CD14-positive monocyte (primary cell): ENCODE results near the gene CNBP. TPM values are rescaled to one million over a fixed set of nuclear protein-coding genes. Genes with fewer than 3 reads are reported as not detected.
"Not testable (repeated sequence)": the region's sequence is repeated elsewhere in the genome, so short reads cannot be mapped to it uniquely, and the experiment has no call there.

Source experiments
- DNase-seq, 3 donors: peaks; one replicate each; pipeline ENCODE4 v3.0.0-alpha.2; 2011 to 2022
- H2AFZ ChIP-seq: 2 replicates; pipeline ENCODE4 v1.6.0; 2012; ENCODE audit warnings: mild to moderate bottlenecking, low read depth, low read length, inconsistent platforms; ENCODE audit not compliant: insufficient read depth, poor library complexity, severe bottlenecking
- H3K27ac ChIP-seq, 2 donors: 1 replicate in 1 of 2; 2 replicates in 1 of 2; pipeline ENCODE4 v1.5.1; 2012 to 2013; ENCODE audit warnings: low read length in 2 of 2, control low read depth in 1 of 2, inconsistent platforms in 1 of 2, low read depth in 1 of 2, mild to moderate bottlenecking in 1 of 2
- H3K27me3 ChIP-seq, 2 donors: one replicate each; pipeline versions ENCODE4 v1.6.0 to v1.6.1; 2011 to 2013; ENCODE audit warnings: low read length in 2 of 2; ENCODE audit not compliant: control insufficient read depth in 2 of 2, insufficient read depth in 2 of 2
- H3K36me3 ChIP-seq, 2 donors: replicated peaks in 1 of 2; 1 replicate in 1 of 2; 2 replicates in 1 of 2; pipeline versions ENCODE4 v1.5.1 to v1.6.1; 2012 to 2013; ENCODE audit warnings: low read length in 2 of 2, control low read depth in 1 of 2, inconsistent platforms in 1 of 2, mild to moderate bottlenecking in 1 of 2; ENCODE audit not compliant: insufficient read depth in 2 of 2, control insufficient read depth in 1 of 2
- H3K4me1 ChIP-seq, 2 donors: 1 replicate in 1 of 2; 2 replicates in 1 of 2; pipeline versions ENCODE4 v1.5.1 to v1.6.1; 2012 to 2013; ENCODE audit warnings: low read length in 2 of 2, control low read depth in 1 of 2, inconsistent platforms in 1 of 2, mild to moderate bottlenecking in 1 of 2, moderate library complexity in 1 of 2; ENCODE audit not compliant: insufficient read depth in 2 of 2, control insufficient read depth in 1 of 2
- H3K4me2 ChIP-seq: replicated peaks from 2 replicates; pipeline ENCODE3; 2012; ENCODE audit warnings: low read length, moderate library complexity, mild to moderate bottlenecking; ENCODE audit not compliant: poor library complexity, severe bottlenecking; ENCODE audit errors: extremely low read depth
- H3K4me3 ChIP-seq, 3 experiments: fragments of 200-600 bp in 1 of 3; sonication (generic) in 1 of 3; replicated peaks in 1 of 3; 1 replicate in 2 of 3; 2 replicates in 1 of 3; pipeline ENCODE4 v1.5.1; 2011 to 2013; ENCODE audit warnings: low read length in 3 of 3, mild to moderate bottlenecking in 3 of 3, control low read depth in 2 of 3, low read depth in 2 of 3, inconsistent platforms in 1 of 3, moderate library complexity in 1 of 3
- H3K79me2 ChIP-seq: 2 replicates; pipeline ENCODE4 v1.6.0; 2012; ENCODE audit warnings: mild to moderate bottlenecking, control low read depth, inconsistent platforms, low read length, moderate library complexity; ENCODE audit not compliant: insufficient read depth
- H3K9ac ChIP-seq: 2 replicates; pipeline ENCODE4 v1.6.0; 2017; ENCODE audit warnings: low read length, mild to moderate bottlenecking; ENCODE audit not compliant: insufficient read depth, poor library complexity, severe bottlenecking
- H3K9me3 ChIP-seq, 2 donors: replicated peaks in 1 of 2; 1 replicate in 1 of 2; 2 replicates in 1 of 2; pipeline versions ENCODE4 v1.5.1 to v1.6.1; 2012 to 2013; ENCODE audit warnings: low read length in 2 of 2, control low read depth in 1 of 2; ENCODE audit not compliant: control insufficient read depth in 1 of 2, insufficient read depth in 1 of 2
- H4K20me1 ChIP-seq: 2 replicates; pipeline ENCODE4 v1.6.0; 2012; ENCODE audit warnings: mild to moderate bottlenecking, low read length, control low read depth, moderate library complexity; ENCODE audit not compliant: insufficient read depth
- H3K27ac Mint-ChIP-seq, 7 donors: one replicate each; pipeline ENCODE4 v1.8.0; 2020; ENCODE audit warnings: mild to moderate bottlenecking in 7 of 7, mixed read lengths in 7 of 7, moderate library complexity in 6 of 7, inconsistent platforms in 2 of 7
- H3K27me3 Mint-ChIP-seq, 3 donors: one replicate each; pipeline ENCODE4 v1.8.0; 2021 to 2022; ENCODE audit warnings: low read depth in 3 of 3, mild to moderate bottlenecking in 3 of 3, mixed read lengths in 3 of 3, moderate library complexity in 3 of 3, inconsistent platforms in 1 of 3
- H3K36me3 Mint-ChIP-seq, 2 donors: one replicate each; pipeline ENCODE4 v1.8.0; 2020; ENCODE audit warnings: mixed read lengths in 2 of 2, inconsistent platforms in 1 of 2, mild to moderate bottlenecking in 1 of 2
- H3K4me1 Mint-ChIP-seq: one replicate; pipeline ENCODE4 v1.8.0; 2020; ENCODE audit warnings: mild to moderate bottlenecking, mixed read lengths
- H3K4me3 Mint-ChIP-seq, 2 donors: one replicate each; pipeline ENCODE4 v1.8.0; 2020; ENCODE audit warnings: mild to moderate bottlenecking in 2 of 2, mixed read lengths in 2 of 2, moderate library complexity in 1 of 2
- H3K9me3 Mint-ChIP-seq, 7 donors: one replicate each; pipeline ENCODE4 v1.8.0; 2020 to 2022; ENCODE audit warnings: mixed read lengths in 7 of 7, mild to moderate bottlenecking in 6 of 7, moderate library complexity in 6 of 7, inconsistent platforms in 2 of 7
- CTCF ChIP-seq: fragments of 200-600 bp; IDR thresholded peaks from one replicate; pipeline ENCODE4 v1.8.0; 2022; ENCODE audit warnings: antibody characterized with exemption, mild to moderate bottlenecking
- WGBS: methylation state at CpG from one replicate; pipeline ENCODE4 v1.1.5; 2013; ENCODE audit warnings: missing lambda C conversion rate; ENCODE audit not compliant: insufficient coverage; 5-methylcytosine and 5-hydroxymethylcytosine counted together
- intact Hi-C, 2 donors: fragments of 100-400 bp; cut with micrococcal nuclease; formaldehyde crosslinking; loops; one replicate each; pipeline versions ENCODE4 v1.15.0 to v1.15.1; 2023
- polyA plus RNA-seq, 3 donors: library from polyadenylated mRNA; depleted of rRNA in 1 of 3; unstranded in 2 of 3; stranded (reverse) in 1 of 3; fragments of 300-500 nt in 2 of 3; fragments of >200 nt in 1 of 3; fragmentation: Illumina TruSeq in 2 of 3; gene quantifications; 1 replicate in 2 of 3; 2 replicates in 1 of 3; pipeline ENCODE4 v1.2.3, GENCODE V29; 2012 to 2021

CNBP gene
- polyA plus RNA-seq, 3 donors, result 354 to 946 (median 845) TPM

DNA sequence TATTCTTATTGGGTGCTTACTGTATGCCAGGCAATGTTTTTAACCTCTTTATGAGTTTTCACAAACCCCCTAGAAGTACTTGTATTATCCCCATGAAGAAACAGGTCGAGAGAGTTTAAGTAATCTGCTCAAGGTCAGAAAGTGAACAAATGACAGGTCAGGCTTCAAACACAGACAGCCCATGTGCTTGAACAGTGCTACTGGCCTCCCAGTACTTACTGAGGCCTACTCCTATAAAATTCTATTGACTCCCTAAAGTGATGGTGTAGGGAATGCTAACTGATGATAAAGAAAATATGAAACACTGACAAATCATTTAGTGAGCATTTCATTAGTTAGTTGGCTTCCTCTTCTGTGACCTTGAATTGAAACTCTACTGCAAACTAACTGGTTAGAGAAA, 4.2 kb upstream of the CNBP start:
- DNase-seq, result no peak
- H3K4me2 ChIP-seq, result no peak overlapping the region
- Mint-ChIP-seq H3K4me3 (no peak overlapping the region), H3K27me3 (no peaks in the 10 kb centered on the region), H3K27ac (peak overlapping the region in 5 of 7 donors; percentile 33 to 80 (median 73)), H3K36me3 (peaks cover under 1 to 2% of the 10 kb centered on the region in 2 donors), H3K4me1 (peaks cover 29% of the 10 kb centered on the region), H3K9me3 (no peaks in the 10 kb centered on the region)
- no peaks in the 10 kb centered on the region for H3K9me3 ChIP-seq
- H3K4me3 ChIP-seq, result no peak overlapping the region
- H3K79me2 ChIP-seq, result peaks cover 50% of the 10 kb centered on the region
- no peak overlapping the region for H2AFZ ChIP-seq
- no CpG with 5 or more reads among the region's 1 CpG for WGBS
- intact Hi-C loops, result no loop called here
- H3K27me3 ChIP-seq, result no peaks in the 10 kb centered on the region
- peaks cover 3% of the 10 kb centered on the region for H4K20me1 ChIP-seq
- H3K36me3 ChIP-seq, result no peaks in the 10 kb centered on the region
- no peak overlapping the region for H3K9ac ChIP-seq
- peak overlapping the region in 1 of 2 donors; percentile 64 for H3K27ac ChIP-seq
- peaks cover 36 to 42% of the 10 kb centered on the region in 2 donors for H3K4me1 ChIP-seq
- TF ChIP-seq CTCF, result no peak

DNA sequence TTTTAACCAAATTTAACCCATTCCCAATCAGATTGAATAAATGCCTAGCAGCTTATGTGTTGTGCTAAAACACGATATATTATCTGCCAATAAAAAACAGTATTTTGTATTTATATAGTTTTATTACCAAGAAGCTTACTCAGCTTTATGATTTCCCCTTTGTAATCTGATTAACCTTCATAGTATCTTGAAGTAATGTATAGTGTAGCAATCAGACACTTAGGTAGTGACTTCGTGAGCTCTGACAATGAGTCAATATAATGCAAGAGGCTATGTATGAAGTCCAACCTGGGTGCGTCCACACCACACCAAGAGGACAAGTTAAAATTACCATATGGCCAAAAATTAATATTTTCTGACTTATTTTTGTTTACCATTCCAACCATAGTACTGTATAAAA, 2.1 kb upstream of the CNBP start:
- no peak overlapping the region for H2AFZ ChIP-seq
- H3K9me3 Mint-ChIP-seq, result no peaks in the 10 kb centered on the region
- intact Hi-C loops, result no loop called here
- H3K27ac Mint-ChIP-seq, result peak overlapping the region in 6 of 7 donors; percentile 13 to 90 (median 58)
- peaks cover 39% of the 10 kb centered on the region for H3K4me1 Mint-ChIP-seq
- H3K79me2 ChIP-seq, result peaks cover 71% of the 10 kb centered on the region
- peak overlapping the region in 1 of 2 donors; percentile 64 for H3K27ac ChIP-seq
- no peaks in the 10 kb centered on the region for H3K27me3 Mint-ChIP-seq
- no peak for TF ChIP-seq CTCF
- H3K4me3 ChIP-seq, result no peak overlapping the region
- no CpG with 5 or more reads among the region's 3 CpGs for WGBS
- H3K4me3 Mint-ChIP-seq, result no peak overlapping the region
- no peaks in the 10 kb centered on the region for H3K36me3 ChIP-seq
- peak in 1 of 3 donors; percentile 22 for DNase-seq
- H3K4me2 ChIP-seq, result peak overlapping the region; percentile 30
- H3K4me1 ChIP-seq, result peaks cover 48 to 63% of the 10 kb centered on the region in 2 donors
- no peak overlapping the region for H3K9ac ChIP-seq
- no peaks in the 10 kb centered on the region for H3K9me3 ChIP-seq
- H4K20me1 ChIP-seq, result peaks cover 18% of the 10 kb centered on the region
- H3K27me3 ChIP-seq, result no peaks in the 10 kb centered on the region
- peaks cover 16 to 17% of the 10 kb centered on the region in 2 donors for H3K36me3 Mint-ChIP-seq

DNA sequence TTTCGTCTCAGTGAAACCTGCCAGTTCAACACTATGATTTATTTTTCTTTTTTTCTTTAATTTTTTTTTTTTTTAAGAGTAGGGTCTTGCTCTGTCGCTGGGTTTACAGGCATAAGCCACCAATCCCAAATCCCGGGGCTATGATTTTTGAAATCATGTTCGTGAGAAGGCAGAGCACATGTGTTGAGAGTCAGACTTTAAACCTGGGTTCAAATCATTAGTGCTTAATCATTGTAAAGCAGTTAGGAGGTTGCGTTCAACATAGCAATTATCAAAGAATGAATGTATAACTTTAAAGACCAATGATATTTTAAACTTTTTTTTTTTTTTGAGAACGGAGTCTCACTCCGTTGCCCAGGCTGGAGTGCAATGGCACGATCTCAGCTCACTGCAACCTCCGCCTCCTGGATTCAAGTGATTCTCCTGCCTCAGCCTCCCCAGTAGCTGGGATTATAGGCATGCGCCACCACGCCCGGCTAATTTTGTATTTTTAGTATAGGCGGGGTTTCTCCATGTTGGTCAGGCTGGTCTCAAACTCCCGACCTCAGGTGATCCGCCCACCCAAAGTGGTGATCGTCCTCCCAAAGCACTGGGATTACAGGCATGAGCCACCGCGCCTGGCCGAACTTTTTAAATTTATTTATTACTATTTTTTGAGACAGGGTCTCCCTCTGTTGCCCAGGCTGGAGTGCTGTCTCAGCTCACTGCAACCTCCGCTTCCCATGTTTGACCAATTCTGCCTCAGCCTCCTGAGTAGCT, 1.3 kb upstream of the CNBP start:
- not testable (repeated sequence) for DNase-seq, H3K27me3 ChIP-seq, H3K36me3 ChIP-seq, H3K9me3 ChIP-seq, H3K9me3 Mint-ChIP-seq, H3K27me3 Mint-ChIP-seq
- H3K4me1 Mint-ChIP-seq, result peaks cover 47% of the 10 kb centered on the region
- peak overlapping the region; percentile 96 for H3K9ac ChIP-seq
- H3K27ac ChIP-seq, result peak overlapping the region; percentile 90 to 93
- peaks cover 20 to 24% of the 10 kb centered on the region in 2 donors for H3K36me3 Mint-ChIP-seq
- H3K4me1 ChIP-seq, result peaks cover 55 to 71% of the 10 kb centered on the region in 2 donors
- H3K4me3 Mint-ChIP-seq, result peak overlapping the region; percentile 94 to 98
- H2AFZ ChIP-seq, result peak overlapping the region; percentile 77
- intact Hi-C loops, result loop anchor here in 1 of 2 donors (5.0 kb wide), 1 partner anchor 62 kb away; the partner anchor contains the start of gene COPG1
- peaks cover 26% of the 10 kb centered on the region for H4K20me1 ChIP-seq
- peak overlapping the region; percentile 80 to 96 (median 94) for H3K4me3 ChIP-seq
- WGBS, result 100% methylated on average over 3 of the region's 20 CpGs
- peak overlapping the region; percentile 42 to 99 (median 94) for H3K27ac Mint-ChIP-seq
- peaks cover 79% of the 10 kb centered on the region for H3K79me2 ChIP-seq
- H3K4me2 ChIP-seq, result peak overlapping the region; percentile 92
